Fibroblast of upper back skin (primary cell): ENCODE measurements around the gene TRIM56.
A peak's percentile ranks its signal among the peaks of the same experiment; 100 is the strongest.
"Not testable (repeated sequence)": the region's sequence is repeated elsewhere in the genome, so short reads cannot be mapped to it uniquely, and the experiment has no call there.

Source experiments
- DNase-seq: peaks from one replicate; pipeline ENCODE4 v3.0.0-alpha.2; 2013

Gene TRIM56

GRCh38 chr7:101092266-101092905, 7.1 kb downstream of the TRIM56 start:
- DNase-seq, result not testable (repeated sequence)

- DNase-seq, result peak; percentile 94
These were observed 8.6 kb downstream of the TRIM56 start for GRCh38 chr7:101093906-101094305.

DNA sequence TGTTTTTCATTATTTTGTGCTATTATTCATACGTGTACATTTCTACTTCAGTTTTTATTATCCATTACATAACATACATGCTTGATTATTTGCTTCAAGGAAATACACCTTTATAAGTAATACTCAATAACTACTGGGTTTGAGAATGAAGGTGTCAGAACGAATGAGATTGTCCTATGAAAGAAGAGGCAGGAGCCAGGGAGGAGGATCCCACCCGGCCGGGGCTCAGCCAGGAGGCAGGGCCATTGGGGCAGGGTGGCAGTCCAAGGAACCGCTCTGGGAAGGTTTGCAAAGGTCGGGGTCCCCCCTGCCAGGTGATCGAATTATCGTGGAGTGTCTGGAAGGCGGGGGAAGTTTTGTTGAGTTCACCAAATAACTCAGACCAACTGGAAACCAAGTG, 9.1 kb downstream of the TRIM56 start:
- DNase-seq, result no peak

DNA sequence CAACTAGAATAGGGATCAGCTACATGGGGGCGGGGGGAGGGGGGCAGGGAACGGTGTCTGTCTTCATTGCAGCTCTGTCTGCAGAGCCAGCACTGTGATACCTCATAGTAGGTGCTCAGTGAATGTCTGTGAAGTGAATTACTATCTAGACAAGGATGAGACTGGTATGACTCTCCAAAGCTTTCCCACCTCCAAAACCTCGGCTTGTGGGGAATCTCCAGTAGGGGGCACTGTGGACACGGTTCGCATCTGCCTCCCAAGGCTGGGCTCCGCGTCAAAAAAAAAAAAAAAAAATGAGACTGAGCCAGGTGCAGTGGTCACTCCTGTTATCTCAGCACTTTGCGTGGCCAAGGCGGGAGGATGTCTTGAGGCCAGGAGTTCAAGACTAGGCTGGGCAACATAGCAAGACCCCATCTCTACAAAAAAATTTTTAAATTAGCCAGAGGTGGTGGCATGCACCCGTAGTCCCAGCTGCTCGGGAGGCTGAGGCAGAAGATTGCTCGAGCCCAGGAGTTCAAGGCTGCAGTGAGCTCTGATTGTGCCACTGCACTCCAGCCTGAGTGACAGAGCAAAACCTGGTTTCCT, 9.6 kb downstream of the TRIM56 start:
- peak; percentile 70 for DNase-seq

GRCh38 chr7:101096331-101096956, 11.2 kb downstream of the TRIM56 start:
- DNase-seq, result no peak

GRCh38 chr7:101096957-101097347, 11.7 kb downstream of the TRIM56 start:
- DNase-seq, result no peak

GRCh38 chr7:101097561-101097960, 12.3 kb downstream of the TRIM56 start:
- DNase-seq, result no peak

DNA sequence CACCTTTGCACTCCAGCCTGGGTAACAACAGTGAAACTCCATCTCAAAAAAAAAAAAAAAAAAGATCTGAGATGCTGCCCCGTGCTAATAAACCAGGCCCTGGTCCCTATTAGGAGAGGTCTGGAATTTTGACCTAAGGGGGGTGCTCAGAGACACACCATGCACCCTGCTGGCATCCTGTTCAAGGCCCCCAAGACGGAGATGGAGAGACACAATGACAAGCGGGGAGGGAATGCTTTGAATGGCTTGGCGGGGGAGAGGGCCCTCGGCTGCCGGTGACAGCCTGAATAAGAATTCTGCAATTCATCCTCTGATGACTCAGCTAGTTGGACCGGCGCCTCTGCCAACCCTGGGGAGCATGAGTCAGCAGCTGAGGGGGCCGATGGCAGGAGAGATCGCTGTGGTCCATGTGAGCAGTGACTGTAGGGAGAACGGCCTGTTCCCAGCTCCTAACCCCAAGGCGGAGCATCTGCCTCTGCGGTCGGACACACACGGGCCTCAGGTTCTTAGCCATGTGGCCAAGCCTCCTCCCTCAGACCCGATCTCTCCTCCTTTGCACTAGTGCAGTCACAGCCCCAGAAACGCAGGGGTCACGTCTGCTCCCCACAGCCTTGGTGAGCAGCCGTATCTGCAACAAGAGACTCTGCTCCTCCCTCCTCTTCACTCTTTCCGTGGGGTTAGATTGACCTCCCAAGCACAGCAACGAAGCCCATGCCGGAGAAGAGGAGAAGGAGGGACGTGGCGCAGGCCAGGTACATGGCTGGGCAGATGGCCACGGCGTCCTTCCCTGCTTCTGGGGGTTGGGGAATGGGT, 14.9 kb downstream of the TRIM56 start:
- DNase-seq, result peak; percentile 99

GRCh38 chr7:101100858-101101847, 15.9 kb downstream of the TRIM56 start:
- DNase-seq, result no peak

DNA sequence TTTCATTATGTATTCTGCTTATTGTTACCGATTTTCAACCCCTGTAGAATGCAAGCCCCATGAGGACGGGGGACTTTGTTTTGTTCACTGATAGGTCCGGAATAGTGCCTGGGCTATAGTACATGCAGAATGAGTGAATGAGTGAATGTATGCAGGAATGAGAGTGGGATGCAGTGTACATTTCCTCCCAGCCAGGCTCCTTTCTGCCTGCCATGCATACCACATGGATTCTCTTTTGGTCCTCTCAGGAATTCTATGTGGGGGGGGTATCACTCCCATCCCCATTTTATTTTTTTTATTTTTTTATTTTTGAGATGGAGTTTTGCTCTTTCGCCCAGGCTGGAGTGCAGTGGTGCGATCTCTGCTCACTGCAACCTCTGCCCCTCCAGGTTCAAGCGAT, 16.7 kb downstream of the TRIM56 start:
- peak; percentile 51 for DNase-seq

- not testable (repeated sequence) for DNase-seq
These were observed 18.4 kb downstream of the TRIM56 start for GRCh38 chr7:101103701-101104100.

GRCh38 chr7:101104193-101104713, 19.0 kb downstream of the TRIM56 start:
- DNase-seq, result no peak

- DNase-seq, result no peak
These were observed 19.5 kb downstream of the TRIM56 start for GRCh38 chr7:101104799-101105198.

- DNase-seq, result not testable (repeated sequence)
These were observed 20.0 kb downstream of the TRIM56 start for GRCh38 chr7:101105248-101105647.

DNA sequence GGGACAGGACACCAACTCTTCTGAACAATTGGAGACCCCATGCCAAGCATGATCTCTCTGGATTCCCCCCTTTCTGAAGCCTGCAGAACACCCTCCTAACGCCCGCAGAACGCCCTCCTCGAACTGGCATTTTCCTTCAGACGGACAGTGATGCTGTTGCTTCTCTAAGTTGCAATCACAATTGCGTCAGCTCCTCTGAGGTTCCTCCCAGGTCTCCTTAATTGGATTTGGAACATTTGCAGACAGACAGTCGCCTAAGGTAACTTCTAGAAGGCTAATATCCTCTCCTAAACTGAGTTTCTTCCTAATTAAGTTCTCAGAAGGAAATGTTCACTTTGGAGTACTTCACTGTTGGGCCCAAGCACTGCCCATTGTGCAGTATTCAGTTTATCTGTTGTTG, 21.1 kb downstream of the TRIM56 start:
- DNase-seq, result no peak

- DNase-seq, result peak; percentile 51
These were observed 23.1 kb downstream of the TRIM56 start for GRCh38 chr7:101108330-101108857.

- DNase-seq, result no peak
These were observed 23.7 kb downstream of the TRIM56 start for GRCh38 chr7:101108961-101109360.

DNA sequence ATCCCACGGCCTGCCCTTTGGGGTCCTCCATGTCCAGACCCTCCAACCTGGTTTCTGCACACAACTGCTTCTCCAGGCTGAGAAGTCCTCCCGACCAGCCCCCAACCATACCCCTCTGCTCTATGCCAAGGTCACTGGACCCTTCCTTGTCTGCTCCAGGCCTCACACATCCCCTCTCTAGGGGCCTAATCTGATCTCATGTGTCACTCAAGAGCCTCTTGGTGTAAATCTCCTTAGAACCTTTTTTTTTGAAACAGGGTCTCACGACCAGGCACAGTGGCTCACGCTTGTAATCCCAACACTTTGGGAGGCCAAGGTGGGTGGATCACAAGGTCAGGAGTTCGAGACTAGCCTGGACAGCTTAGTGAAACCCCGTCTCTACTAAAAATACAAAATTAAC, 24.1 kb downstream of the TRIM56 start:
- no peak for DNase-seq

- DNase-seq, result no peak
These were observed 26.0 kb downstream of the TRIM56 start for GRCh38 chr7:101111261-101111660.

- no peak for DNase-seq
These were observed 27.0 kb downstream of the TRIM56 start for GRCh38 chr7:101112233-101112632.

DNA sequence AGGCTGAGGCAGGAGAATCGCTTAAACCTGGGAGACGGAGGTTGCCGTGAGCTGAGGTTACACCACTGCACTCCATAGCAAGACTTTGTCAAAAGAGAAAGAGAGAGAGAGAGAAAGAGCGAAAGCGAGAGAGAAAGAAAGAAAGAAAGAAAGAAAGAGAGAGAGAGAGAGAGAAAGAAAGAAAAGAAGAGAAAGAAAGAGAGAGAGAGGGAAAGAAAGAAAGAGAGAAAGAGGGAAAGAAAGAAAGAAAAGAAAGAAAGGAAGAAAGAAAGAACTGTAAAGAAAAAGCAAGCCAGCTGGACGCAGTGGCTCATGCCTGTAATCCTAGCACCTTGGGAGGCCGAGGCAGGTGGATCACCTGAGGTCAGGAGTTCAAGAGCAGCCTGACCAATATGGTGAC, 27.9 kb downstream of the TRIM56 start:
- DNase-seq, result not testable (repeated sequence)

- DNase-seq, result no peak
These were observed 28.6 kb downstream of the TRIM56 start for GRCh38 chr7:101113836-101114235.
